ENCODE measurements around the gene TXNDC2.

DNA sequence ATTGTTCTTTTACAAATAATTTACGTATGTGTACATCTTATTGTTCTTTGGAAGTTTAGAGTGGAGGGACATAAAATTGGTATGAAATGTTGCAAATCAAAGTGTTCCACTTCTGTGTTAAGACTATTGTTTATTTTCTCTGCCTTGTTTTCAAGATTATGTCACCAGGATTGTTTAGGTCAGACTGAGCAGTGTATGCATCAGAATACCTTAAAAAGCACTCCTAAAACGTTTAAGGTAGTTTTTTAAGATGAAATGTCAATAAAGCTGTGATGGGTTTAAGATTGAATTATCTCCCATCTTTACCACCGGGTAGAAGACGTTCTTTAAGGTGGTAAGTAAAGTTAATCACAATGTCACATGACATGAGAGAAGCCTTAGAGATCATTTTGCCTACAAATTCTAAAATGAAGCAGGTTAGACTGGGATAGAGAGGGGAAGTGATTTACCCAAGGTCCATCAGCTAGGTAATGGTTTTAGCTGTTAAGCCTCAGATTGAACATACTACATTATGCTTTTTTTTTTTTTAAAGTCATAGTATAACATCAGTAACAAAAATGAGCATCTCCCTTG, 38.7 kb downstream of the TXNDC2 start:
- TF ChIP-seq JUND (IDR thresholded peaks at IDR 0.05; ENCODE audit: borderline replicate concordance, low read depth, low read length) (no peak), JUND (tag; IDR thresholded peaks at IDR 0.05; ENCODE audit: borderline replicate concordance, low read depth, low read length) (no peak), RBFOX2 (IDR thresholded peaks at IDR 0.05; ENCODE audit: low read depth, low read length) (no peak), EZH2 (IDR thresholded peaks at IDR 0.05; ENCODE audit: borderline replicate concordance, low read depth, low read length) (no peak), STAT5A (IDR thresholded peaks at IDR 0.05; ENCODE audit: borderline replicate concordance, low read length) (no peak), EGR1 (conservative IDR thresholded peaks at IDR 0.05) (no peak), ILF3 (IDR thresholded peaks at IDR 0.05; ENCODE audit: borderline replicate concordance) (no peak), BRCA1 (IDR thresholded peaks at IDR 0.05) (no peak), BRCA1 (CRISPR knock-in tag; IDR thresholded peaks at IDR 0.05) (no peak), NFIC (IDR thresholded peaks at IDR 0.05) (no peak), C11orf30 (IDR thresholded peaks at IDR 0.05; ENCODE audit: low read depth) (no peak), SMARCA5 (IDR thresholded peaks at IDR 0.05) (no peak), ETV5 (CRISPR knock-in tag; IDR thresholded peaks at IDR 0.05; ENCODE audit: low read depth) (no peak)
- TF ChIP-seq, protein P1, sequence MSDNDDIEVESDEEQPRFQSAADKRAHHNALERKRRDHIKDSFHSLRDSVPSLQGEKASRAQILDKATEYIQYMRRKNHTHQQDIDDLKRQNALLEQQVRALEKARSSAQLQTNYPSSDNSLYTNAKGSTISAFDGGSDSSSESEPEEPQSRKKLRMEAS (CRISPR knock-in tag; IDR thresholded peaks at IDR 0.05): no peak
- TF ChIP-seq, protein P2, sequence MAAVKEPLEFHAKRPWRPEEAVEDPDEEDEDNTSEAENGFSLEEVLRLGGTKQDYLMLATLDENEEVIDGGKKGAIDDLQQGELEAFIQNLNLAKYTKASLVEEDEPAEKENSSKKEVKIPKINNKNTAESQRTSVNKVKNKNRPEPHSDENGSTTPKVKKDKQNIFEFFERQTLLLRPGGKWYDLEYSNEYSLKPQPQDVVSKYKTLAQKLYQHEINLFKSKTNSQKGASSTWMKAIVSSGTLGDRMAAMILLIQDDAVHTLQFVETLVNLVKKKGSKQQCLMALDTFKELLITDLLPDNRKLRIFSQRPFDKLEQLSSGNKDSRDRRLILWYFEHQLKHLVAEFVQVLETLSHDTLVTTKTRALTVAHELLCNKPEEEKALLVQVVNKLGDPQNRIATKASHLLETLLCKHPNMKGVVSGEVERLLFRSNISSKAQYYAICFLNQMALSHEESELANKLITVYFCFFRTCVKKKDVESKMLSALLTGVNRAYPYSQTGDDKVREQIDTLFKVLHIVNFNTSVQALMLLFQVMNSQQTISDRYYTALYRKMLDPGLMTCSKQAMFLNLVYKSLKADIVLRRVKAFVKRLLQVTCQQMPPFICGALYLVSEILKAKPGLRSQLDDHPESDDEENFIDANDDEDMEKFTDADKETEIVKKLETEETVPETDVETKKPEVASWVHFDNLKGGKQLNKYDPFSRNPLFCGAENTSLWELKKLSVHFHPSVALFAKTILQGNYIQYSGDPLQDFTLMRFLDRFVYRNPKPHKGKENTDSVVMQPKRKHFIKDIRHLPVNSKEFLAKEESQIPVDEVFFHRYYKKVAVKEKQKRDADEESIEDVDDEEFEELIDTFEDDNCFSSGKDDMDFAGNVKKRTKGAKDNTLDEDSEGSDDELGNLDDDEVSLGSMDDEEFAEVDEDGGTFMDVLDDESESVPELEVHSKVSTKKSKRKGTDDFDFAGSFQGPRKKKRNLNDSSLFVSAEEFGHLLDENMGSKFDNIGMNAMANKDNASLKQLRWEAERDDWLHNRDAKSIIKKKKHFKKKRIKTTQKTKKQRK (IDR thresholded peaks at IDR 0.05; ENCODE audit: borderline replicate concordance, low read depth, low read length): no peak

Measured in K562 (cell line).